Activated CD4-positive, alpha-beta T cell treated with anti-CD3 and anti-CD28 coated beads, Interleukin-2, amount 10 ng/mL, durations not matched to agents 7 days and 5 days (primary cell): ENCODE measurements around the gene CIITA. TPM values are rescaled to one million over a fixed set of nuclear protein-coding genes. Genes with fewer than 3 reads are reported as not detected.

ENCODE experiments used
- CTCF ChIA-PET: fragments of 350-600 bp; sonication (Branson Sonifier 250); formaldehyde crosslinking; loops from one replicate; lab custom pipeline; 2021; ENCODE audit warnings: antibody characterized with exemption; lab: Charles Lee
- POLR2A ChIA-PET: fragments of 350-600 bp; sonication (Branson Sonifier 250); formaldehyde crosslinking; loops from one replicate; lab custom pipeline; 2021; ENCODE audit warnings: antibody characterized with exemption; lab: Charles Lee
- DNase-seq: peaks from one replicate; pipeline ENCODE4 v3.0.0-alpha.2; 2020
- H3K27ac Mint-ChIP-seq: one replicate; pipeline ENCODE4 v1.8.0; 2021; ENCODE audit warnings: mild to moderate bottlenecking, moderate library complexity, mixed read lengths
- H3K27me3 Mint-ChIP-seq: one replicate; pipeline ENCODE4 v1.8.0; 2021; ENCODE audit warnings: mixed read lengths
- H3K36me3 Mint-ChIP-seq: one replicate; pipeline ENCODE4 v1.8.0; 2021; ENCODE audit warnings: low read depth, mixed read lengths
- H3K4me1 Mint-ChIP-seq: one replicate; pipeline ENCODE4 v1.8.0; 2021; ENCODE audit warnings: mixed read lengths
- H3K4me3 Mint-ChIP-seq: one replicate; pipeline ENCODE4 v1.8.0; 2021; ENCODE audit warnings: mild to moderate bottlenecking, moderate library complexity, mixed read lengths
- H3K9me3 Mint-ChIP-seq: one replicate; pipeline ENCODE4 v1.8.0; 2021; ENCODE audit warnings: mixed read lengths
- total RNA-seq, 2 experiments: library from RNA; stranded (reverse); gene quantifications; one replicate each; pipeline ENCODE4 v1.2.3, GENCODE V29; 2021

CIITA gene
- total RNA-seq, 2 experiments from 2014 or later, result 21.5 to 24.6 TPM

GRCh38 chr16:10838621-10839278 lies 38.3 kb upstream of the CIITA start:
- no peak overlapping the region for H3K4me3 Mint-ChIP-seq
- no peaks in the 10 kb centered on the region for H3K36me3 Mint-ChIP-seq
- H3K9me3 Mint-ChIP-seq, result no peaks in the 10 kb centered on the region
- H3K4me1 Mint-ChIP-seq, result no peaks in the 10 kb centered on the region
- H3K27me3 Mint-ChIP-seq, result peaks cover 24% of the 10 kb centered on the region
- DNase-seq, result no peak
- POLR2A ChIA-PET, result no interaction called here
- no peak overlapping the region for H3K27ac Mint-ChIP-seq
- CTCF ChIA-PET, result interaction anchor here (1.5 kb wide), 1 partner anchor 18 kb away, joined by 8 read pairs; no protein-coding TSS in a partner anchor

GRCh38 chr16:10839279-10839666 lies 37.7 kb upstream of the CIITA start:
- Mint-ChIP-seq H3K9me3 (no peaks in the 10 kb centered on the region), H3K27me3 (peaks cover 20% of the 10 kb centered on the region), H3K4me3 (no peak overlapping the region), H3K4me1 (no peaks in the 10 kb centered on the region), H3K36me3 (no peaks in the 10 kb centered on the region), H3K27ac (no peak overlapping the region)
- ChIA-PET POLR2A (no interaction called here), CTCF (no interaction called here)
- DNase-seq, result no peak

DNA sequence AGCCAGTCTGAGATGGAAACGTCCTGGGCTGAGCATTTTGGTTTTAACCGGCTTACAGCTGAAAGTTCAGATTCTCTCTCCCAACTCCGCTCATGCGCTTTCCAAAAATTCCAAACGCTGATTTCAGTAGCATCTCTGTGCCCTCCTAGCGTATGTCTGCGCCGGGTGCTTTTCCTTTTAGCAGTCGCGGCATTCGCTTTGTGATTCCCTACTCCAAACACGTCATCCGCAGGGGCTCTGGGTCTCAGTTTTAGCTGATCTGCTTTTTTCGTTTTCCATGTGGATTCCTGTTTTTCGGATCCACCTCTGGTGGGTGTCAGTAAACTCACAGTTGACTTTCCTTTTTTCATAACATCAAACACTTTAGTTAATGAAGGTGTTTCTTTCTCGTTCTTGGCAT lies 36.3 kb upstream of the CIITA start:
- Mint-ChIP-seq H3K27ac (no peak overlapping the region), H3K27me3 (peaks cover 25% of the 10 kb centered on the region), H3K9me3 (no peaks in the 10 kb centered on the region), H3K4me3 (no peak overlapping the region), H3K36me3 (no peaks in the 10 kb centered on the region), H3K4me1 (no peaks in the 10 kb centered on the region)
- no peak for DNase-seq
- POLR2A ChIA-PET, result interaction anchor here (0.7 kb wide), 1 partner anchor 62 kb away, joined by 4 read pairs; no protein-coding TSS in a partner anchor
- CTCF ChIA-PET, result no interaction called here

DNA sequence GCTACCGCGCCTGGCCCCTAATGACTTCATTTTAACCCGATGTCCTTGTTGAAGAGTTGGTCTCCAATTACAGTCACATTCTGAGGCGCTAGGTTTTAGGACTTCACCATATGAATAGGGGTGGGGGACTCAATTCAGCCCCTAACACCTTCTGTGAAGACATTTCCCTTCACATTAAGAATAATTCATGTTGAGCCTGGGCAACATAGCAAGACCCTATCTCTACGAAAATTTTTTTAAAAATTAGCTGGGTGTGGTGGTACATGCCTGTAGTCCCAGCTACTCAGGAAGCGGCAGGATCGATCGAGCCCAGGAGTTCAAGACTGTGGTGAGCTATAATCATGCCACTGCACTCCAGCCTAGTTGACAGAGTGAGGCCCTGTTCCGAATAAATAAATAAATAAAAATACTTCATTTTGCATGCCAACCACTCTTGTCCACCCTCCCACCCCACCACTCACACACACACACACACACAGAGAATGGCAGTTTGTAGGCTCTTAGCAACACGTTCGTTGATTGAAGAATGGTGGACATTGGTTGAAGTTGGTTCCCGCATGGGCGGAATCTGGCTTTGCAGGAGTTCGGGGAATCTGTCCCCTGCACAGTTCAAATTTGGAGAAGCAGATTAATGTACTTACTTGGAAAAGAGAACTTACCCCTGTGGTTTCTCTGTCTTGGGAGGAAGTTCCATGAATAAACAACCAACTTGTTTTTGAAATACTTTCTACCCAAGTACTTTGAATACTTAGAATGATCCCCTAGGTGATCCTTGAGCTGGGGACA lies 30.6 kb upstream of the CIITA start:
- ChIA-PET POLR2A (no interaction called here), CTCF (no interaction called here)
- Mint-ChIP-seq H3K4me3 (no peak overlapping the region), H3K9me3 (no peaks in the 10 kb centered on the region), H3K27me3 (peaks cover 31% of the 10 kb centered on the region), H3K4me1 (no peaks in the 10 kb centered on the region), H3K36me3 (no peaks in the 10 kb centered on the region), H3K27ac (no peak overlapping the region)
- no peak for DNase-seq

DNA sequence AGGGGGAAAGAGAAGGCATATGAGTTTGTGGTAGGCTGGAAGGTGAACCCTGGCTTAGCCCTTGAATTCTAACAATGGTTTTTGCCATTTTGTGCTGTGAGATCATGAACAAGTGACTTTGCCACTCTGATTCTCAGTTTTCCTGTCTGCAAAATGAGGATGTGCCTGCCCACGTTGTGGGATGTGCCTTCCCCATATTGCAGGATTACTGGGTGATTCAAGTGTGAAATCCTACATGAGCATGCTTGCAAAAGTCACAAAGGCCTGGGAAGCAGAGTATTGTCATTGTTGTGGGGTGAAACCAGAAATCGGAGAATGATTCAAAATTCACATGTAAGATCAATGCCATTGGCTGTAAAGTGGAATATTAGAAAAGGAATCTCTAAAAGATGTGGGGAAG lies 29.8 kb upstream of the CIITA start:
- Mint-ChIP-seq H3K4me1 (peaks cover under 1% of the 10 kb centered on the region), H3K36me3 (no peaks in the 10 kb centered on the region)
- POLR2A ChIA-PET, result no interaction called here

GRCh38 chr16:10849736-10850477 lies 27.1 kb upstream of the CIITA start:
- Mint-ChIP-seq H3K4me3 (no peak overlapping the region), H3K4me1 (peaks cover 11% of the 10 kb centered on the region), H3K27me3 (peaks cover 28% of the 10 kb centered on the region), H3K36me3 (no peaks in the 10 kb centered on the region), H3K27ac (no peak overlapping the region), H3K9me3 (no peaks in the 10 kb centered on the region)
- DNase-seq, result no peak
- POLR2A ChIA-PET, result no interaction called here
- CTCF ChIA-PET, result interaction anchor here (0.6 to 0.7 kb wide), 2 partner anchors 27 to 767 kb away, joined by 4 to 6 read pairs; partner anchors contain the start of gene CIITA

More for the DNA sequence above, 29.8 kb upstream of the CIITA start:
- Mint-ChIP-seq H3K9me3 (no peaks in the 10 kb centered on the region), H3K27me3 (peaks cover 28% of the 10 kb centered on the region), H3K4me3 (no peak overlapping the region), H3K27ac (no peak overlapping the region)
- CTCF ChIA-PET, result interaction anchor here (0.5 kb wide), 1 partner anchor 237 kb away, joined by 3 read pairs; no protein-coding TSS in a partner anchor
- DNase-seq, result no peak

DNA sequence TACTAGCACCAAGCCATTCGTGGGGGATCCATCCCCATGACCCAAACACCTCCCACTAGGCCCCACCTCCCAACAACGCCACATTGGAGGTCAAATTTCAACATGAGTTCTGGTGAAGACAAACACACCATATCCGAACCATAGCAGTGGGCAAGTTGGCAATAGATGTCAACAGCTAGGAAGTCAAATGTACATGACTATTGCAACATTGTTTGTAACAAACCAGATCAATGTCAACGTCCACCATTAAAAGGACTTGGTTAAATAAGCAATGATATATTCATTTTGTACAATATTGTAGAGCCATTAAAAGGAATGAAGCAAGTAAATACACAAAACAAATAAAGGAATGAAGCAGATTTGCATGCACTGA lies 26.5 kb upstream of the CIITA start:
- ChIA-PET POLR2A (no interaction called here), CTCF (interaction anchor here (0.6 kb wide), 1 partner anchor 766 kb away, joined by 6 read pairs; no protein-coding TSS in a partner anchor)
- DNase-seq, result no peak
- Mint-ChIP-seq H3K9me3 (no peaks in the 10 kb centered on the region), H3K36me3 (no peaks in the 10 kb centered on the region), H3K4me1 (peaks cover 11% of the 10 kb centered on the region), H3K27ac (no peak overlapping the region), H3K4me3 (no peak overlapping the region), H3K27me3 (peaks cover 24% of the 10 kb centered on the region)

DNA sequence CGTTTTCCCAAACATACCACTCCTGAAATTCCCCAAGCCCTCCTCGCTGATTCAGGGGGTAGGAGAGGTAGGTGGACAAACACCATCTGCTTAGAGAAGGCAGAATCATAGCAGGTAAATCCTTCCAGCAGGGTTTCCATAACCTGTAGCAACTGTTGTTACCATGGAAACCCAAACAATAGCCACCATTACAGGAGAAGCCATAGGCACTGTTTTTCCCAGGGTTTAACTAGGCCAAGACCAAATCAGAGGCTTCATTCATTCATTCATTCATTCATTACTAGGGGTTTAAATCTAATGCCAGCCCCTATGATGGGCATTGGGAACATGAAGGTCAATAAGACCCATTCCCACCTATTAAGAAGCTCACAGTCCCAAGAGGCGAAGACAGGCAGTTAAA lies 25.5 kb upstream of the CIITA start:
- no peaks in the 10 kb centered on the region for H3K9me3 Mint-ChIP-seq
- CTCF ChIA-PET, result no interaction called here
- peaks cover 11% of the 10 kb centered on the region for H3K4me1 Mint-ChIP-seq
- peaks cover 22% of the 10 kb centered on the region for H3K27me3 Mint-ChIP-seq
- no peak overlapping the region for H3K4me3 Mint-ChIP-seq
- no peaks in the 10 kb centered on the region for H3K36me3 Mint-ChIP-seq
- POLR2A ChIA-PET, result no interaction called here
- DNase-seq, result no peak
- no peak overlapping the region for H3K27ac Mint-ChIP-seq

GRCh38 chr16:10852286-10852685 lies 24.7 kb upstream of the CIITA start:
- peaks cover 15% of the 10 kb centered on the region for H3K27me3 Mint-ChIP-seq

DNA sequence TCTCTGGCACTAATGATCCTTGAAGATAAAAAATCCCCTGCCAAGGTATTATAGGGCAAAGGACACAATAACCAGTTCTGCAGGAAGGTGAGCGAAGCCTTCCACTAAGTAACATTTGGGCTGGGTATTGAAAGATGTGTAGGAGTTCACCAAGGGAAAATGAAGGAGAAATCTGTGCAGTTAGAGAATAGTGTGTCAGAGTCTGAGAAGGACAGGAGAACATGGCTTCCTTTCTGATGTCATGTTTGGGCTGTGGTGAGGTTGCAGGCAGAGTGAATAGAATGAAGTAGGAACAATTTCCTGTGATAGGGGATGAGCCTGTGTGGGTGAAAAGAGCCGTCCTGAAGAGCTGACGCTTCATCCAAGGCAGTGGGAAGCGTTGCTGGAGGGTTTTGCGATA lies 24.1 kb upstream of the CIITA start:
- H3K4me3 Mint-ChIP-seq, result no peak overlapping the region
- ChIA-PET CTCF (no interaction called here), POLR2A (no interaction called here)
- peaks cover 10% of the 10 kb centered on the region for H3K27me3 Mint-ChIP-seq
- H3K27ac Mint-ChIP-seq, result no peak overlapping the region
- peaks cover 11% of the 10 kb centered on the region for H3K4me1 Mint-ChIP-seq
- DNase-seq, result no peak
- H3K9me3 Mint-ChIP-seq, result no peaks in the 10 kb centered on the region
- H3K36me3 Mint-ChIP-seq, result no peaks in the 10 kb centered on the region

More at GRCh38 chr16:10852286-10852685, 24.7 kb upstream of the CIITA start:
- Mint-ChIP-seq H3K27ac (no peak overlapping the region), H3K4me3 (no peak overlapping the region), H3K36me3 (no peaks in the 10 kb centered on the region), H3K4me1 (peaks cover 11% of the 10 kb centered on the region), H3K9me3 (no peaks in the 10 kb centered on the region)
- POLR2A ChIA-PET, result no interaction called here
- CTCF ChIA-PET, result no interaction called here
- DNase-seq, result no peak

- DNase-seq, result no peak
- Mint-ChIP-seq H3K27me3 (peaks cover 6% of the 10 kb centered on the region), H3K4me3 (no peak overlapping the region), H3K4me1 (peaks cover 11% of the 10 kb centered on the region), H3K27ac (no peak overlapping the region), H3K36me3 (no peaks in the 10 kb centered on the region), H3K9me3 (peaks cover 5% of the 10 kb centered on the region)
- CTCF ChIA-PET, result no interaction called here
- POLR2A ChIA-PET, result no interaction called here
These were observed 21.0 kb upstream of the CIITA start for GRCh38 chr16:10856042-10856441.

- Mint-ChIP-seq H3K27ac (no peak overlapping the region), H3K36me3 (no peaks in the 10 kb centered on the region), H3K27me3 (peaks cover 26% of the 10 kb centered on the region), H3K4me1 (peaks cover 3% of the 10 kb centered on the region), H3K4me3 (no peak overlapping the region), H3K9me3 (peaks cover 5% of the 10 kb centered on the region)
- ChIA-PET CTCF (no interaction called here), POLR2A (no interaction called here)
- no peak for DNase-seq
These were observed 18.8 kb upstream of the CIITA start for GRCh38 chr16:10858203-10858602.

DNA sequence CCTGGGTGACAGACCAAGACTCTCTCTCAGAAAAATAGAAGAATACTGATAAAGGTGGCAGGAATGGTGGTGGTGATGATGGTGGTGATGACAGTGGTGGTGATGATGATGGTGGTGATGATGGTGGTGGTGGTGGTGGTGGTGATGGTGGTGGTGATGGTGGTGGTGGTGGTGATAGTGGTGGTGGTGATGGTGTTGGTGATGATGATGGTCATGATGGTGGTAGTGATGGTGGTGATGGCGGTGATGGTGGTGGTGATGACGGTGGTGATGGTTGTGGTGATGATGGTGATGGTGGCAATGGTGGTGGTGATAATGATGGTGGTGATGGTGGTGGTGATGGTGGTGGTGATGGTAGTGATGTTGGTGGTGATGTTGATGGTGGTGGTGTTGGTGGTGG lies 18.0 kb upstream of the CIITA start:
- peaks cover 3% of the 10 kb centered on the region for H3K4me1 Mint-ChIP-seq
- peaks cover 30% of the 10 kb centered on the region for H3K27me3 Mint-ChIP-seq
- H3K9me3 Mint-ChIP-seq, result peaks cover 5% of the 10 kb centered on the region
- DNase-seq, result no peak
- ChIA-PET CTCF (no interaction called here), POLR2A (no interaction called here)
- no peaks in the 10 kb centered on the region for H3K36me3 Mint-ChIP-seq
- H3K27ac Mint-ChIP-seq, result no peak overlapping the region
- peak overlapping the region; percentile 10 for H3K4me3 Mint-ChIP-seq
